ENCODE data around the gene IKZF2. TPM values are rescaled to one million over a fixed set of nuclear protein-coding genes. Genes with fewer than 3 reads are reported as not detected.

IKZF2 gene
- polyA plus RNA-seq, 1 donor (not counting 4 experiments of a cell fraction or from before 2014, with no cell fraction given) = 8.2 TPM

DNA sequence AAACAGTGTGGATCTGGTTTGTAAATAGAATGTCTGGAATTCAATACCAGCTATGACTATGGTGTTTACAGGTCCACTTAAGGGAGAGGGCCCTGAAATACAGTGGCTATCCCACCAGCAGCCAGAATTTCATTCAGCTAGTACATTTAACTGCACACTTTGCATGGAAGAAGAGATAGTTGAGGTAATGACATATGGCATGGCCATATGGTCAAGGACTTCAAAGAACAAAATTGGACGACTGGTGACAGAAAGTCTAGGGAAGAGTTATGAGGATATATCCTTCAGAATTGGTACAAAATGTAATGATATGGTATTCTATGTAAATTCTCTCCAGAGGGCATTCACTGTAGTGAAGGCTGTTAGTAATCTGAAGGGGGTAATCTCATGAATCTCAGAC lies 105.0 kb downstream of the IKZF2 start:
- H3K27ac ChIP-seq (ENCODE audit: control insufficient read depth, insufficient read depth, low read length) = no peak overlapping the region
- FAIRE-seq = no peak

DNA sequence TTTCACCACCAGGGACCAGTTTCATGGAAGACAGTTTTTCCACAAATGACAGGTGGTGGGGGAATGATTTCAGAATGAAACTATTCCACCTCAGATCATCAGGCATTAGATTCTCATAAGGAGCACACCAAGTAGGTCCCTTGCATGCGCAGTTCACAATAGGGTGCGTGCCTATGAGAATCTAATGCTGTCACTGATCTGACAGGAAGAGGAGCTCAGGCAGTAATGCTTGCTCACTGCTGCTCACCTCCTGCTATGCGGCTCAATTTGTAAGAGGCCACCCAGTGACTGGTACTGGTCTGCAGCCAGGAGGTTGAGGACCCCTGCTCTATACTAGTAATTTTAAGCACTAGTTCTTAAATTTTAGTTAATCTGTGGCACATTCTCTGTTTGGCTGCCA lies 107.8 kb downstream of the IKZF2 start:
- dilution Hi-C loops (cut with MboI; ENCODE audit: extremely low pct_ligation_motif_present, low sequenced_read_pairs) = no loop called here
- no peak for FAIRE-seq

More for the DNA sequence above, 105.0 kb downstream of the IKZF2 start:
- Histone ChIP-seq H3K9me3 (ENCODE audit: control insufficient read depth, low read depth, low read length) (no peaks in the 10 kb centered on the region), H3K4me2 (ENCODE audit: control insufficient read depth, extremely low read depth, insufficient read depth, low read depth, low read length) (no peak overlapping the region), H4K20me1 (ENCODE audit: control insufficient read depth, extremely low read depth, insufficient read depth, low read length) (no peaks in the 10 kb centered on the region), H3K79me2 (ENCODE audit: control insufficient read depth, insufficient read depth, low read length) (no peaks in the 10 kb centered on the region), H2AFZ (ENCODE audit: control insufficient read depth, low read length) (no peak overlapping the region), H3K9ac (ENCODE audit: control insufficient read depth, extremely low read depth, insufficient read depth, low read length) (no peak overlapping the region), H3K27me3 (ENCODE audit: control insufficient read depth, extremely low read depth, insufficient read depth, low read length) (no peaks in the 10 kb centered on the region), H3K4me1 (ENCODE audit: control insufficient read depth, extremely low read depth, insufficient read depth, low read length) (no peaks in the 10 kb centered on the region), H3K36me3 (ENCODE audit: control insufficient read depth in 2 of 2, extremely low read depth in 1 of 2, insufficient read depth in 2 of 2, low read length in 2 of 2) (peaks cover 0 to 4% of the 10 kb centered on the region in 2 experiments), H3K4me3 (ENCODE audit: control insufficient read depth in 2 of 3, extremely low read depth in 1 of 3, insufficient read depth in 2 of 3, low read depth in 1 of 3, low read length in 3 of 3) (no peak overlapping the region), H3K9me1 (ENCODE audit: control insufficient read depth, extremely low read depth, insufficient read depth, low read length) (no peaks in the 10 kb centered on the region)
- no peak for TF ChIP-seq EZH2 (IDR thresholded peaks at IDR 0.05; ENCODE audit: low read length)
- TF ChIP-seq, protein P1, sequence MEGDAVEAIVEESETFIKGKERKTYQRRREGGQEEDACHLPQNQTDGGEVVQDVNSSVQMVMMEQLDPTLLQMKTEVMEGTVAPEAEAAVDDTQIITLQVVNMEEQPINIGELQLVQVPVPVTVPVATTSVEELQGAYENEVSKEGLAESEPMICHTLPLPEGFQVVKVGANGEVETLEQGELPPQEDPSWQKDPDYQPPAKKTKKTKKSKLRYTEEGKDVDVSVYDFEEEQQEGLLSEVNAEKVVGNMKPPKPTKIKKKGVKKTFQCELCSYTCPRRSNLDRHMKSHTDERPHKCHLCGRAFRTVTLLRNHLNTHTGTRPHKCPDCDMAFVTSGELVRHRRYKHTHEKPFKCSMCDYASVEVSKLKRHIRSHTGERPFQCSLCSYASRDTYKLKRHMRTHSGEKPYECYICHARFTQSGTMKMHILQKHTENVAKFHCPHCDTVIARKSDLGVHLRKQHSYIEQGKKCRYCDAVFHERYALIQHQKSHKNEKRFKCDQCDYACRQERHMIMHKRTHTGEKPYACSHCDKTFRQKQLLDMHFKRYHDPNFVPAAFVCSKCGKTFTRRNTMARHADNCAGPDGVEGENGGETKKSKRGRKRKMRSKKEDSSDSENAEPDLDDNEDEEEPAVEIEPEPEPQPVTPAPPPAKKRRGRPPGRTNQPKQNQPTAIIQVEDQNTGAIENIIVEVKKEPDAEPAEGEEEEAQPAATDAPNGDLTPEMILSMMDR (optimal IDR thresholded peaks at IDR 0.05 in 1 of 3, IDR thresholded peaks at IDR 0.05 in 1 of 3, conservative IDR thresholded peaks at IDR 0.05 in 1 of 3; ENCODE audit: extremely low read depth in 1 of 3, insufficient read depth in 2 of 3, low read length in 3 of 3) = no peak
- dilution Hi-C loops (cut with MboI; ENCODE audit: extremely low pct_ligation_motif_present, low sequenced_read_pairs) = no loop called here
- no peak for DNase-seq (ENCODE audit: low read depth, low spot score)

More for the DNA sequence above, 107.8 kb downstream of the IKZF2 start:
- no peaks in the 10 kb centered on the region for H3K79me2 ChIP-seq (ENCODE audit: control insufficient read depth, insufficient read depth, low read length)
- peaks cover 0 to 4% of the 10 kb centered on the region in 2 experiments for H3K36me3 ChIP-seq (ENCODE audit: control insufficient read depth in 2 of 2, extremely low read depth in 1 of 2, insufficient read depth in 2 of 2, low read length in 2 of 2)
- H3K27me3 ChIP-seq (ENCODE audit: control insufficient read depth, extremely low read depth, insufficient read depth, low read length) = no peaks in the 10 kb centered on the region
- no peak overlapping the region for H3K4me2 ChIP-seq (ENCODE audit: control insufficient read depth, extremely low read depth, insufficient read depth, low read depth, low read length)
- no peaks in the 10 kb centered on the region for H3K4me1 ChIP-seq (ENCODE audit: control insufficient read depth, extremely low read depth, insufficient read depth, low read length)
- no peak overlapping the region for H2AFZ ChIP-seq (ENCODE audit: control insufficient read depth, low read length)
- H4K20me1 ChIP-seq (ENCODE audit: control insufficient read depth, extremely low read depth, insufficient read depth, low read length) = no peaks in the 10 kb centered on the region
- H3K9me1 ChIP-seq (ENCODE audit: control insufficient read depth, extremely low read depth, insufficient read depth, low read length) = no peaks in the 10 kb centered on the region
- TF ChIP-seq, protein P1 (optimal IDR thresholded peaks at IDR 0.05 in 1 of 3, IDR thresholded peaks at IDR 0.05 in 1 of 3, conservative IDR thresholded peaks at IDR 0.05 in 1 of 3; ENCODE audit: extremely low read depth in 1 of 3, insufficient read depth in 2 of 3, low read length in 3 of 3) = no peak
- TF ChIP-seq EZH2 (IDR thresholded peaks at IDR 0.05; ENCODE audit: low read length) = no peak
- H3K27ac ChIP-seq (ENCODE audit: control insufficient read depth, insufficient read depth, low read length) = no peak overlapping the region
- no peak overlapping the region for H3K4me3 ChIP-seq (ENCODE audit: control insufficient read depth in 2 of 3, extremely low read depth in 1 of 3, insufficient read depth in 2 of 3, low read depth in 1 of 3, low read length in 3 of 3)
- H3K9me3 ChIP-seq (ENCODE audit: control insufficient read depth, low read depth, low read length) = no peaks in the 10 kb centered on the region
- no peak overlapping the region for H3K9ac ChIP-seq (ENCODE audit: control insufficient read depth, extremely low read depth, insufficient read depth, low read length)
- no peak for DNase-seq (ENCODE audit: low read depth, low spot score)

All from keratinocyte (primary cell).